ENCODE data around the gene GAGE12J.

GRCh38 chrX:49300703-49301102, 21.1 kb upstream of the GAGE12J start:
- no peak for TF ChIP-seq POLR2A (IDR thresholded peaks at IDR 0.05; ENCODE audit: low read depth, low read length)
- no peak for TF ChIP-seq TAF1 (IDR thresholded peaks at IDR 0.05; ENCODE audit: borderline replicate concordance, low read depth, low read length)

Data from GM12892 (cell line).